HepG2 (cell line): ENCODE measurements around the gene CCDC77. TPM values are rescaled to one million over a fixed set of nuclear protein-coding genes. Genes with fewer than 3 reads are reported as not detected.

Experiments used
- CENPT ChIP-seq: sonication (generic); formaldehyde crosslinking; IDR thresholded peaks from 2 replicates; pipeline ENCODE4 v1.8.0; 2022; ENCODE audit warnings: low read depth, mild to moderate bottlenecking, moderate library complexity, missing genetic modification reagents
- HMG20A ChIP-seq: IDR thresholded peaks from 2 replicates; pipeline ENCODE4 v1.6.1; 2016; ENCODE audit warnings: borderline replicate concordance
- HNF1B ChIP-seq: sonication (generic); formaldehyde crosslinking; IDR thresholded peaks from 2 replicates; pipeline ENCODE4 v1.5.1; 2020; ENCODE audit warnings: mild to moderate bottlenecking, moderate library complexity, missing genetic modification reagents
- HNRNPUL1 ChIP-seq: fragments of 200-400 bp; formaldehyde crosslinking; IDR thresholded peaks from 2 replicates; pipeline ENCODE4 v1.6.1; 2017; ENCODE audit warnings: low read depth, mild to moderate bottlenecking, low read length, moderate library complexity
- NR0B2 ChIP-seq: sonication (generic); formaldehyde crosslinking; IDR thresholded peaks from 2 replicates; pipeline ENCODE4 v1.4.0; 2020; ENCODE audit warnings: mild to moderate bottlenecking, missing genetic modification reagents
- ONECUT2 ChIP-seq: sonication (generic); formaldehyde crosslinking; IDR thresholded peaks from 2 replicates; pipeline ENCODE4 v1.4.0; 2020; ENCODE audit warnings: missing genetic modification reagents
- PAXIP1 ChIP-seq: sonication (generic); formaldehyde crosslinking; conservative IDR thresholded peaks from 2 replicates; pipeline ENCODE4 v1.4.0; 2020; ENCODE audit warnings: mild to moderate bottlenecking, missing genetic modification reagents, moderate library complexity
- RFX3 ChIP-seq: IDR thresholded peaks from 2 replicates; pipeline ENCODE4 v1.6.1; 2016; ENCODE audit warnings: missing biosample characterization, missing genetic modification reagents
- ZKSCAN1 ChIP-seq: fragments of 150-350 bp; IDR thresholded peaks from 2 replicates; pipeline ENCODE4 v1.6.1; 2014; ENCODE audit warnings: low read length
- ZNF17 ChIP-seq: sonication (generic); formaldehyde crosslinking; IDR thresholded peaks from 2 replicates; pipeline ENCODE4 v1.5.0; 2020; ENCODE audit warnings: mild to moderate bottlenecking, missing genetic modification reagents
- ZNF256 ChIP-seq: sonication (generic); formaldehyde crosslinking; conservative IDR thresholded peaks from 2 replicates; pipeline ENCODE4 v1.4.0; 2020; ENCODE audit warnings: missing genetic modification reagents
- polyA plus RNA-seq, 8 experiments: library from polyadenylated mRNA; depleted of rRNA in 3 of 8; stranded (reverse) in 7 of 8; unstranded in 1 of 8; fragments of >200 nt; fragmentation: Illumina TruSeq in 4 of 8; extraction: Trizol in 4 of 8; gene quantifications; 2 replicates each; pipeline versions ENCODE4 v1.2.1 to v1.2.3, GENCODE V29; 2011 to 2016; ENCODE audit warnings: low read depth in 4 of 8, missing spikeins in 1 of 8, mixed read lengths in 1 of 8; ENCODE audit not compliant: insufficient read depth in 1 of 8
- total RNA-seq, 5 experiments: library from RNA; depleted of rRNA; stranded (reverse); fragments of >200 nt; fragmentation: Illumina TruSeq; extraction: Trizol; gene quantifications; 2 replicates each; pipeline ENCODE4 v1.2.3, GENCODE V29; 2016; ENCODE audit warnings: low read depth in 1 of 5
- TF ChIP-seq, protein P1 (sequence below): sonication (generic); formaldehyde crosslinking; IDR thresholded peaks from 2 replicates; pipeline ENCODE4 v1.4.0; 2020; ENCODE audit warnings: missing genetic modification reagents
- TF ChIP-seq, protein P2 (sequence below): sonication (generic); formaldehyde crosslinking; conservative IDR thresholded peaks from 2 replicates; pipeline ENCODE4 v1.8.0; 2022; ENCODE audit warnings: low read depth, missing genetic modification reagents

The CCDC77 gene
- total and polyA plus RNA-seq, 2 of the 13 experiments (the other 11 are each of a cell fraction or from before 2014, with no cell fraction given) = 6.4 to 16.4 TPM

GRCh38 chr12:389142-390096 lies 12.0 kb upstream of the CCDC77 start, which contains the start of gene KDM5A (continued):
- 0 out of 2 replicates have a peak, but pooled peaks have one; percentile 49 for TF ChIP-seq PAXIP1
- TF ChIP-seq ZKSCAN1 = no peak
- no peak for TF ChIP-seq HMG20A (CRISPR knock-in tag)
- no peak for TF ChIP-seq ZNF17 (CRISPR knock-in tag)
- no peak for TF ChIP-seq RFX3 (CRISPR knock-in tag)
- no peak for TF ChIP-seq ZNF256
- TF ChIP-seq HNRNPUL1 = no peak
- TF ChIP-seq, protein P1, sequence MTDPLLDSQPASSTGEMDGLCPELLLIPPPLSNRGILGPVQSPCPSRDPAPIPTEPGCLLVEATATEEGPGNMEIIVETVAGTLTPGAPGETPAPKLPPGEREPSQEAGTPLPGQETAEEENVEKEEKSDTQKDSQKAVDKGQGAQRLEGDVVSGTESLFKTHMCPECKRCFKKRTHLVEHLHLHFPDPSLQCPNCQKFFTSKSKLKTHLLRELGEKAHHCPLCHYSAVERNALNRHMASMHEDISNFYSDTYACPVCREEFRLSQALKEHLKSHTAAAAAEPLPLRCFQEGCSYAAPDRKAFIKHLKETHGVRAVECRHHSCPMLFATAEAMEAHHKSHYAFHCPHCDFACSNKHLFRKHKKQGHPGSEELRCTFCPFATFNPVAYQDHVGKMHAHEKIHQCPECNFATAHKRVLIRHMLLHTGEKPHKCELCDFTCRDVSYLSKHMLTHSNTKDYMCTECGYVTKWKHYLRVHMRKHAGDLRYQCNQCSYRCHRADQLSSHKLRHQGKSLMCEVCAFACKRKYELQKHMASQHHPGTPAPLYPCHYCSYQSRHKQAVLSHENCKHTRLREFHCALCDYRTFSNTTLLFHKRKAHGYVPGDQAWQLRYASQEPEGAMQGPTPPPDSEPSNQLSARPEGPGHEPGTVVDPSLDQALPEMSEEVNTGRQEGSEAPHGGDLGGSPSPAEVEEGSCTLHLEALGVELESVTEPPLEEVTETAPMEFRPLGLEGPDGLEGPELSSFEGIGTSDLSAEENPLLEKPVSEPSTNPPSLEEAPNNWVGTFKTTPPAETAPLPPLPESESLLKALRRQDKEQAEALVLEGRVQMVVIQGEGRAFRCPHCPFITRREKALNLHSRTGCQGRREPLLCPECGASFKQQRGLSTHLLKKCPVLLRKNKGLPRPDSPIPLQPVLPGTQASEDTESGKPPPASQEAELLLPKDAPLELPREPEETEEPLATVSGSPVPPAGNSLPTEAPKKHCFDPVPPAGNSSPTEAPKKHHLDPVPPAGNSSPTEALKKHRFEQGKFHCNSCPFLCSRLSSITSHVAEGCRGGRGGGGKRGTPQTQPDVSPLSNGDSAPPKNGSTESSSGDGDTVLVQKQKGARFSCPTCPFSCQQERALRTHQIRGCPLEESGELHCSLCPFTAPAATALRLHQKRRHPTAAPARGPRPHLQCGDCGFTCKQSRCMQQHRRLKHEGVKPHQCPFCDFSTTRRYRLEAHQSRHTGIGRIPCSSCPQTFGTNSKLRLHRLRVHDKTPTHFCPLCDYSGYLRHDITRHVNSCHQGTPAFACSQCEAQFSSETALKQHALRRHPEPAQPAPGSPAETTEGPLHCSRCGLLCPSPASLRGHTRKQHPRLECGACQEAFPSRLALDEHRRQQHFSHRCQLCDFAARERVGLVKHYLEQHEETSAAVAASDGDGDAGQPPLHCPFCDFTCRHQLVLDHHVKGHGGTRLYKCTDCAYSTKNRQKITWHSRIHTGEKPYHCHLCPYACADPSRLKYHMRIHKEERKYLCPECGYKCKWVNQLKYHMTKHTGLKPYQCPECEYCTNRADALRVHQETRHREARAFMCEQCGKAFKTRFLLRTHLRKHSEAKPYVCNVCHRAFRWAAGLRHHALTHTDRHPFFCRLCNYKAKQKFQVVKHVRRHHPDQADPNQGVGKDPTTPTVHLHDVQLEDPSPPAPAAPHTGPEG = no peak
- peak; percentile 85 for TF ChIP-seq NR0B2 (CRISPR knock-in tag)
- TF ChIP-seq HNF1B = peak; percentile 54; the same call in 1 of the 2 replicates
- no peak for TF ChIP-seq ONECUT2 (CRISPR knock-in tag)
- TF ChIP-seq, protein P2, sequence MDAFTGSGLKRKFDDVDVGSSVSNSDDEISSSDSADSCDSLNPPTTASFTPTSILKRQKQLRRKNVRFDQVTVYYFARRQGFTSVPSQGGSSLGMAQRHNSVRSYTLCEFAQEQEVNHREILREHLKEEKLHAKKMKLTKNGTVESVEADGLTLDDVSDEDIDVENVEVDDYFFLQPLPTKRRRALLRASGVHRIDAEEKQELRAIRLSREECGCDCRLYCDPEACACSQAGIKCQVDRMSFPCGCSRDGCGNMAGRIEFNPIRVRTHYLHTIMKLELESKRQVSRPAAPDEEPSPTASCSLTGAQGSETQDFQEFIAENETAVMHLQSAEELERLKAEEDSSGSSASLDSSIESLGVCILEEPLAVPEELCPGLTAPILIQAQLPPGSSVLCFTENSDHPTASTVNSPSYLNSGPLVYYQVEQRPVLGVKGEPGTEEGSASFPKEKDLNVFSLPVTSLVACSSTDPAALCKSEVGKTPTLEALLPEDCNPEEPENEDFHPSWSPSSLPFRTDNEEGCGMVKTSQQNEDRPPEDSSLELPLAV (CRISPR knock-in tag) = no peak
- TF ChIP-seq CENPT (CRISPR knock-in tag) = no peak
